ENCODE results near the gene MYT1. TPM values are rescaled to one million over a fixed set of nuclear protein-coding genes. Genes with fewer than 3 reads are reported as not detected.

Gene MYT1
- total RNA-seq, 1 donor from 2014 or later: 0.74 TPM

DNA sequence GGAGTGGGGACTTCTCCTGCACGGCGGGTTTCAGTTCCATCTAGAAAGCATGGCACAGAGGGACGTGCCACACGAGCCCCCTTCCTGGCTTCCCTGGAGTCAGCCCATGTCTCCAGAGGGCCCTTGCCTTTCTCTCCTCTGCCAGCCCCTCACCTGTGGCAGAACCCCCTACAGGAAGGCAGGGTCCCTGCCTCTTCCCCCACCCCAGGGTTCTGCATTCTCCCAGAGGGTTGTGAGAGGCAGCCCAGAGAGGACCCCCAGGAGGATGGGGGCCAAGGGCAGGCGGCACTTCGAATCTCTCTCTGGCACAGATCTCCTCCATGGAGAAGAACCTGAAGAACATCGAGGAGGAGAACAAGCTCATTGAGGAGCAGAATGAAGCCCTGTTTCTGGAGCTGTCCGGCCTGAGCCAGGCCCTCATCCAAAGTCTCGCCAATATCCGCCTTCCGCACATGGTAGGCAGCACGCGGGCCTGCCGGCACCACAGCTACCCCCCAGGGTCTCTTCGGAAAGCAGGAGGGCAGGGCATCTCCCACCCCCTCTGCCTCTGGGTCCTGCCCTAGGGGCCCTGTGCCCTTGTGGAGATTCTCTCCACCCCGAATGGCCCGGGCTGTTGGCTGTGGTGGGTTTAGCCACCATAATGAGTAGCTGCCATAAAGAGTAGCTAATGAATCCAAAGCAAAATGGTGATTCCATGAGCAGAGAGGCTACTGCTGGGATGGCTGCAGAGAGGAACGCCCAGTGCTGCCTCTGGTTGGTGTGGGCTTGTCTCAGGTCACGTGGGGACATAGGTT, 75.4 kb downstream of the MYT1 start:
- H3K36me3 Mint-ChIP-seq (ENCODE audit: low read depth, unreplicated experiment): no peaks in the 10 kb centered on the region
- no peak overlapping the region for H3K27ac Mint-ChIP-seq (ENCODE audit: unreplicated experiment)
- H3K4me3 Mint-ChIP-seq (ENCODE audit: unreplicated experiment): no peak overlapping the region
- no peaks in the 10 kb centered on the region for H3K4me1 Mint-ChIP-seq (ENCODE audit: unreplicated experiment)
- no peak for DNase-seq (ENCODE audit: low spot score)
- TF ChIP-seq, protein P1, sequence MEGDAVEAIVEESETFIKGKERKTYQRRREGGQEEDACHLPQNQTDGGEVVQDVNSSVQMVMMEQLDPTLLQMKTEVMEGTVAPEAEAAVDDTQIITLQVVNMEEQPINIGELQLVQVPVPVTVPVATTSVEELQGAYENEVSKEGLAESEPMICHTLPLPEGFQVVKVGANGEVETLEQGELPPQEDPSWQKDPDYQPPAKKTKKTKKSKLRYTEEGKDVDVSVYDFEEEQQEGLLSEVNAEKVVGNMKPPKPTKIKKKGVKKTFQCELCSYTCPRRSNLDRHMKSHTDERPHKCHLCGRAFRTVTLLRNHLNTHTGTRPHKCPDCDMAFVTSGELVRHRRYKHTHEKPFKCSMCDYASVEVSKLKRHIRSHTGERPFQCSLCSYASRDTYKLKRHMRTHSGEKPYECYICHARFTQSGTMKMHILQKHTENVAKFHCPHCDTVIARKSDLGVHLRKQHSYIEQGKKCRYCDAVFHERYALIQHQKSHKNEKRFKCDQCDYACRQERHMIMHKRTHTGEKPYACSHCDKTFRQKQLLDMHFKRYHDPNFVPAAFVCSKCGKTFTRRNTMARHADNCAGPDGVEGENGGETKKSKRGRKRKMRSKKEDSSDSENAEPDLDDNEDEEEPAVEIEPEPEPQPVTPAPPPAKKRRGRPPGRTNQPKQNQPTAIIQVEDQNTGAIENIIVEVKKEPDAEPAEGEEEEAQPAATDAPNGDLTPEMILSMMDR (IDR thresholded peaks at IDR 0.05; ENCODE audit: unreplicated experiment): no peak
- H3K27me3 Mint-ChIP-seq (ENCODE audit: unreplicated experiment): no peaks in the 10 kb centered on the region
- no peaks in the 10 kb centered on the region for H3K9me3 Mint-ChIP-seq (ENCODE audit: unreplicated experiment)

DNA sequence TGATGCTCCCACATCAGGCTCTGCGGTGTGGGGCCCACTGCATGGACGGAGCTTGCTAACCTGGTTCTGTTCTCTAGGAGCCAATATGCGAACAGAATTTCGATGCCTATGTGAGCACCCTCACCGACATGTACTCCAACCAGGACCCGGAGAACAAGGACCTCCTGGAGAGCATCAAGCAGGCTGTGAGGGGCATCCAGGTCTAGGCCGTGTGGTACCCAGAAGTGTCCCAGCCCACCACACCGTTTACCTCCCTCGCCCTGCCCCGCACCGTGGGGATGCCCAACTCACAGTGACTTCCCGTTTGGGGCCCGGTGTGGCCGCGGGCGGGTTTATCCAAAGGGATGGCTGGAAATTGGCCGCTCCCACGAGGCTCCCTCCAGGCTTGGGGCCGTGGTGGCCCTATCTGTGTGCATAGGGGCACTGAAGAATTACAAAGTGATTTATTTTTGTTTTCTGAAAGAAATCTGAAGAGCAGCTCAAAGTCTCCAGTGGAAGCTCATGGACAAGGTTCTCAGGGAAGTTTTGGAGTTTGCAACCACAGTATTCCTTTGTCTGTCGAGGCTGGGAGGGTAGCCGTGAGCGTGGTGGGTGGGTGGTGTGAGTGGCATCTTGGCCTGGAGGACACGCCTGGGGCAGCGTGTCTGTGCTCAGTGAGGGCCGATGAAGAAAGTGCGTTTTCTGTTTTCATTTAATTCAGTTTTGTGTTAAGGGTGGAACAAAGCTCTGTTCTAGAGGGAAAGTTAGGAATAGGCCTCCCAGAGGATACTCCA, 76.2 kb downstream of the MYT1 start:
- Mint-ChIP-seq H3K27ac (ENCODE audit: unreplicated experiment) (no peak overlapping the region), H3K36me3 (ENCODE audit: low read depth, unreplicated experiment) (no peaks in the 10 kb centered on the region), H3K9me3 (ENCODE audit: unreplicated experiment) (no peaks in the 10 kb centered on the region), H3K4me1 (ENCODE audit: unreplicated experiment) (no peaks in the 10 kb centered on the region), H3K4me3 (ENCODE audit: unreplicated experiment) (no peak overlapping the region), H3K27me3 (ENCODE audit: unreplicated experiment) (no peaks in the 10 kb centered on the region)
- TF ChIP-seq, protein P1 (IDR thresholded peaks at IDR 0.05; ENCODE audit: unreplicated experiment): no peak
- no peak for DNase-seq (ENCODE audit: low spot score)

DNA sequence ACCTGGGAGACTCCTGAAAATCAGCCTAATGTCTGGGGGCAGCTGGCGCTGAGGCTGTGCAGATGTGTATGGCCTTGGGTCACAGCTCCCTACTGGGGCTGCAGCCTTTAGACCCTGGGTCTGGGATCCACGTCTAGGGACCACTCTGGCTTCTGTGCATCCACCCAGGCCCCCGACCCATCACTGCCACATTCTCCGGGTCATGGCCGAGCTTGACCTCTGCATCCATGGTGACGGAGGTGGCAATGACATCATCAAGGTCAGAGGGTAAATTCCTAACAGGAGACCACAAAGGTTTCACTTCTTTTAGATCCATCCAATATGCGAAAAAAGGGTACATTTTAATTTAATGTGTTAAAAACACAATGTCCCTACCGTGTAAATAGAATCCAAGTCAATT, 76.8 kb downstream of the MYT1 start:
- Mint-ChIP-seq H3K36me3 (ENCODE audit: low read depth, unreplicated experiment) (no peaks in the 10 kb centered on the region), H3K9me3 (ENCODE audit: unreplicated experiment) (no peaks in the 10 kb centered on the region), H3K4me3 (ENCODE audit: unreplicated experiment) (no peak overlapping the region), H3K4me1 (ENCODE audit: unreplicated experiment) (no peaks in the 10 kb centered on the region), H3K27ac (ENCODE audit: unreplicated experiment) (no peak overlapping the region), H3K27me3 (ENCODE audit: unreplicated experiment) (peaks cover 3% of the 10 kb centered on the region)
- no peak for DNase-seq (ENCODE audit: low spot score)
- TF ChIP-seq, protein P1 (IDR thresholded peaks at IDR 0.05; ENCODE audit: unreplicated experiment): no peak

GRCh38 chr20:64242003-64242796, 77.9 kb downstream of the MYT1 start:
- H3K4me1 Mint-ChIP-seq (ENCODE audit: unreplicated experiment): no peaks in the 10 kb centered on the region
- H3K27me3 Mint-ChIP-seq (ENCODE audit: unreplicated experiment): peaks cover 6% of the 10 kb centered on the region
- DNase-seq (ENCODE audit: low spot score): no peak
- no peaks in the 10 kb centered on the region for H3K9me3 Mint-ChIP-seq (ENCODE audit: unreplicated experiment)
- H3K36me3 Mint-ChIP-seq (ENCODE audit: low read depth, unreplicated experiment): no peaks in the 10 kb centered on the region
- TF ChIP-seq, protein P1 (IDR thresholded peaks at IDR 0.05; ENCODE audit: unreplicated experiment): no peak
- no peak overlapping the region for H3K4me3 Mint-ChIP-seq (ENCODE audit: unreplicated experiment)
- no peak overlapping the region for H3K27ac Mint-ChIP-seq (ENCODE audit: unreplicated experiment)

Data from endothelial cell (in vitro differentiated cells).